HG03095 (cell line): ENCODE data around the gene CYP4V2.
"Not testable (repeated sequence)": the region's sequence is repeated elsewhere in the genome, so short reads cannot be mapped to it uniquely, and the experiment has no call there.

Experiments
- ATAC-seq: cut with Tn5 transposase; IDR thresholded peaks from one replicate; pipeline ENCODE4 v1.9.1; 2021; ENCODE audit warnings: moderate library complexity; ENCODE audit not compliant: unreplicated experiment

The CYP4V2 gene

DNA sequence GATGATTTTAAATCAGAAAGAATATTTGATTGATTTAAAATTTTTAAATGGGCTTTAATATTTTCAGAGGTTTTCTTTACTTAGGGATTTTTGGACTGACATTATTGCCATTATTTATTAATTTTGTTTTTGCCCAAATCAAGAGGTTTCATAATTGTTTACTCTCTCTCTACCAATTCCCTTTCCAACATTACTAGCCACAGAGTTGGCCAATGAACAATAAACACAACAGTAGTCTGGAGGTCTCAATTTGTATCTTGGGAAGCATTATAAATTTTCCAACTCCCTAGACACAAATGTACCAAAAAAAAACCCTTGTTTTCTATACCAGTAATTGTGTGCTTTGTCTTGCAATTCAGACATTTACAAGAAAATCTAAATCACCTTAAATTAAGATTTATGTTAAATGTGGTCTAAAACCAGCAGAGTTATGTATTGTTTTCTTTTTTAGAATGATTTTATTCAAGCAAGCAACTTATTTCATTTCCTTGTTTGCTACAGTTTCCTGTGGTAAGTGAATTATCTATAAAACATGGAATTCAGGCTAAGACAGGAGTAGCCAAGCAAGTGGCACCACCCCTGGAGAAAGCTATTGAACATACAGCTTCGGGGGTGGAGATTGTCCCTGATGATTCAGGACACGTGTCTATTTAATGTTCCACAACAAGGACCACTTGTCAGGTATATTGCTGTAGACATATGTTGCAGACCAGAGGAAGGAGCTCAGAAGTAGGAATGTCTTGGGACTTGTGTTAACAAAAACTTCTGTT is 36.6 kb downstream of the CYP4V2 start:
- ATAC-seq, result no peak

DNA sequence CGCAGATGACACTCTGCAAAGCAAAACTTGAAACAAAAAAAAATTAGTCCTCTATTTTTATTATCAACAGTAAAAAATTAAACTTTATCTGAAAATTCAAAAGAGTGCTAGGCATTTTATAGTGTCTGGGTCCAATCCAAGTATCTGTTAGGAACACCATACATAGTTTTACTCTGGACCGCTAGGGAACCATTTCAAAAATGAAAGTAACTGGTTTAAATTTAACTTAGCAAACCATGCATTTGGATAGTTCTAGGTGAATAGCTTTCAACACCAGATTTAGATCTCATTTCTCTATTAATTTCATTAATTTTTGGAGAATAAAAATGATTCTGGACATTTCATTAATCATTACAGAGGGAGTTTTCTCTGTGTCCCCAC is 37.1 kb downstream of the CYP4V2 start:
- ATAC-seq, result no peak

DNA sequence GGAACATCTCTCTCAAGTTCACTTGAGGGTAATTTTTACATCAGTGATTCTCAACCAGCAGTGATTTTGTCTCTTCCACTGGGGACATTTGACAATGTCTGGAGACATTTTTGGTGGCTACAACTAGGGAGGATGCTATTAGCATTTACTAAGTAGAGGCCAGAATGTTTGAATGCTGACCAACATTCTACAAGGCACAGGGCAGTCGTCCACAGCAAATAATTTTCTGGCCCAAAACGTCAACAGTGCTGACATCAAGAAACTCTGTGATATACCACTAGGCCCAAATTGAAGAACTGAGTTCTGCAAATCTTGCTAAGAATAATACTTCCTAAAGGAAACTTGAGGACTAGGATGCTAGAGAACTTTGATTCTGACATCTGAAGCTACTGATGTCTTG is 43.0 kb downstream of the CYP4V2 start:
- ATAC-seq, result no peak

DNA sequence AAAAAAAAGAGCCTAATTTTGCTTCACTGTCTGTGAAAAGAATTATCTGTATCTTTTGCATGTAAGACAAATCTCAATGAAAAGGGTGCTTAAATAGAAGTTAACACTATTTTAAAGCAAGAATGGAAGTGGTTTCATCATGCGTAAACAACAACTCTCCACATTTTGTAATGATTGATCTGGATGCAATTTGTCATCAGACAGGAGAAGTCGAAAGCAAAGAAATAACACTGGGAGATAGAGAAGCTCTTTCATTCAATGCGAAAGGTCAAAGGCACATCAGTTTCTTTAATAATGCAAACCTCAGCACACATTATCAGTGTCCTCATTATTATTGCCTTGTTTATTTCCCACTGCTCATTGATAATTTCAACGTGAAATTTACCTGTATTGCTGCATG is 44.8 kb downstream of the CYP4V2 start:
- ATAC-seq, result no peak

DNA sequence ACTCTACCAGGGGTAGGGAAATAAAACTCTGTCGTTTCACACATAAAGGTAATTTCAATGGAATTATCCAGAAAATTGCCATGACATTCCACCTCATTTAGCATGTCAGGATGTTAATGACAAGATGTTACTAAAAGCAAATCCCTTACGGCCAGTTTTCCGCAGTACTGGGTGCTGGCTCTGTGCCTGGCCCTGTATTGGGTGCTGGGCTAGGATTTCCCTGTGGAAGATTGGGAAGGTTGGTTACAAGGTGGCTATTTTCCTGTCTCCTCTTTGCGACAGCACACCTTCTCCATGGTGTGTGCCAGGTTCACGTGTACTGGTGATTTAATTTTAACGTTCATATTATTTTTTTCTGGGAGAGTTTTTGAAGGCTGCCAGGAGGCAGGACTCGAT is 49.1 kb downstream of the CYP4V2 start:
- ATAC-seq, result no peak

DNA sequence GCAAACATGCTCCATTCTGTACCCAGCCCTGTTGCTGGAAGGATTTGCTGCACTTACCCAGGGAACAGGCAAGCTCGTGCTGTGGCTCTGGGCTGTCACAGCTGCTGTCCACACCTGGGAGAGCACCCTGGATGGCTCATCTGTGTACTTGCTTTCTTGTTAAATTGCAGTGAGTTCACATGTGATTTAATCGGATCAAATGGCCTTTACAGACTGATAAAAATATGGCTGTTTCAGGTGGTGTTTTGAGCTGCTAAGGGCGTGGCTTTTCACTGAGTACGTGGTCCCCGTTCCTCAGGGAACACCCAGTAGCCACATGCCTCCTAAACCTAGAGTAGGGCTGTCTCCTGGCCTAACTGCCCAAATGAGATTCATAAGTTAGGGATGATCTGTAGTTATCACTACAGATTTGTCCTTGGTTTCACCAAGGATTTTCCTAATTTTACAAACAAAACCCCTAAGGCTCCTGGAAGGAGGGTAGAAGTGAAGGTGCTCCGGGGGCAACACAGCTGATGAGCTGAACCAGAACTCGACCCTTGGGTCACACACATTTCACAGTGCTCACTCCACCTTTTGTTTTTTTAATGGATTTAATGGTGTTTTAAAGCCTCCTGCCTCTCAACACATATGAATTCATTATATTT is 49.6 kb downstream of the CYP4V2 start:
- ATAC-seq, result no peak

DNA sequence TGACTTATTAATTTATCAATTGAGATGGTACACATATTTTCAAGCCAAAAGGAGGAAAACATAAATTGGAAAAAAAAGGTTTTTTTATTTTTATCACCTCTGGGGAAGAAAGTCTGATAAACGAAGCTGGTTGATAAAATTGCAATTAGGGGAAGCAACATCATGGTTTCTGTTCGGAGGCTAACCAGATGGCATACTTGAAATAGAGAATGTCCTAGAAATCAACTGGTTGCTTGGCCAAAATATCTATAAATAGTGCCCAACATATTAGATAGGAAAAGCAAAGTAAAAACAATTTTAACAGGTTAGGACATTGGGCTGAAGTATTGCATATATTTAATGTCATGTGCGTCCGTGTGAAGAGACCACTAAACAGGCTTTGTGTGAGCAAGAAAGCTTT is 50.2 kb downstream of the CYP4V2 start:
- no peak for ATAC-seq

DNA sequence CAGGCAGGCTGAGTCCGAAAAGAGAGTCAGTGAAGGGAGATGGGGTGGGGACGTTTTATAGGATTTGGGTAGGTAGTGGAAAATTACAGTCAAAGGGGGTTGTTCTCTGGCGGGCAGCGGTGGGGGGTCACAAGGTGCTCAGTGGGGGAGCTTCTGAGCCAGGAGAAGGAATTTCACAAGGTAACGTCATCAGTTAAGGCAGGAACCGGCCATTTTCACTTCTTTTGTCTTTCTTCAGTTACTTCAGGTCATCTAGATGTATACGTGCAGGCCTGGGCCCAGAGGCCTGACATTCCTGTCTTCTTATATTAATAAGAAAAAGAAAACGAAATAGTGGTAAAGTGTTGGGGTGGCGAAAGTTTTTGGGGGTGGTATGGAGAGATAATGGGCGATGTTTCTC is 50.7 kb downstream of the CYP4V2 start:
- ATAC-seq, result not testable (repeated sequence)

DNA sequence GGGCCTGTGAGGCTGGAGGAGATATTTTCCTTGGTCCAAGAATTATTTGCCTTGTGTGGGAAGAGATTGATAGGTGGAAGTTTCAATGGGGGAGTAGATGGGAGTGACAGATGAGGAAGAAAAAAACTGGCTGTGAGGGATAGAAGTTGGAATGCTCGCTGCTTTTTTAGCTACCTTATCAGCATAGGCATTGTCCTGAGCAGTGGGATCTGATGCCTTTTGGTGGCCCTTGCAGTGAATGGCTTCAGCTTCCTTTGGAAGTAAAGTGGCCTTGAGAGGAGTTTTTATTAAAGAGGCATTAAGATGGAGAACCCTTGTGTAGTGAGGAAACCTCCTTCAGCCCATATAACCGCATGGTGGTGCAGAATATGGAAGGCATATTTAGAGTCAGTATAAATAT is 52.0 kb downstream of the CYP4V2 start:
- no peak for ATAC-seq

DNA sequence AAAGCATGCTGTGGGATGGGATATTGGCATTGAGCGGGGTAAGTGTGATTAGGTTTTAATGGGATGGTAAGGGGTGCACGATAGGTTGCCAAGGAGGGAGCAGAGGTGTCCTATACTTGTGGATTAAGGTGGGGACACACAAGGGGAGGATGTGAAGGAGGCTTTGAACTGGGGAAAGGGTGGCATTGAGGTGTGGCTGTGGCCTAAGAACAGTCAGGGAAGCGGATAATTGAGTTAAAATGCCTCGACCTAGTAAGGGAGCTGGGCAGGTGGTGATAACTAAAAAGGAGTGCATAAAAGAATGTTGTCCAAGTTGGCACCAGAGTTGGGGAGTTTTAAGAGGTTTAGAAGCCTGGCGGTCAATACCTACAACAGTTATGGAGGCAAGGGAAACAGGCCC is 53.5 kb downstream of the CYP4V2 start:
- no peak for ATAC-seq

DNA sequence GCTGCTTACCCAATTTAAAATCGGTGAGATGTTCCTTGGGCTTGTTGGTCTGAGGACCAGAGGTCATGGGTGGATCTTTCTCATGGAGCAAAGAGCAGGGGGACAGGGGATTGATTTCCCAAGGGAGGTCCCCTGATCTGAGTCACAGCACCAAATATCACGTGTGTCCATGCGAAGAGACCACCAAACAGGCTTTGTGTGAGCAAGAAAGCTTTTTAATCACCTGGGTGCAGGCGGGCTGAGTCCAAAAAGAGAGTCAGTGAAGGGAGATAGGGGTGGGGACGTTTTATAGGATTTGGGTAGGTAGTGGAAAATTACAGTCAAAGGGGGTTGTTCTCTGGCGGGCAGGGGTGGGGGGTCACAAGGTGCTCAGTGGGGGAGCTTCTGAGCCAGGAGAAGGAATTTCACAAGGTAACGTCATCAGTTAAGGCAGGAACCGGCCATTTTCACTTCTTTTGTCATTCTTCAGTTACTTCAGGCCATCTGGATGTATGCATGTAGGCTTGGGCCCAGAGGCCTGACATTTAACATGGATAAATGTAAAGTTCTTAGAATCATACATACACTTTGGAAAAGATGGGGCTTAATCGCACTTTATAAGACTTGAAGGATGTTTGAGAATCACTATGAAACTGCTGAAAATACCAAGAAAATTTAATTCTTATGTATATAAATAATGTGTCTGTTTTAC is 55.8 kb downstream of the CYP4V2 start:
- not testable (repeated sequence) for ATAC-seq

DNA sequence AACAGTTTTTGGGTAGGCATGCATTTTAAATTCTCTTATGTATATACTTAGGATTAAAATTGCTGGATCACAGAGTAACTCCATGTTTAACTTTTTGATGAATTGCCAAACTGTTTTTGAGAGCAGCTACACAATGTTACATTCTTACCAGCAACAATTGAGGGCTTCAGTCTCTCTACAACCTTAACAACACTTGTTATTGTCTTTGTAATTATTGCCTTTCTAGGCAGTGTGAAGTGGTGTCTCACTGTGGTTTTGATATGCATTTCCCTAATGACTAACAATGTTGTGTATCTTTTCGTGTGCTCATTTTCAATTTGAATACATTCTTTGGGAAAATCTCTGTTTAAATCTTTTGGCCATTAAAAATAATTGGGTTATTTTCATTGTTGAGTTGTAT is 57.3 kb downstream of the CYP4V2 start:
- ATAC-seq, result no peak

DNA sequence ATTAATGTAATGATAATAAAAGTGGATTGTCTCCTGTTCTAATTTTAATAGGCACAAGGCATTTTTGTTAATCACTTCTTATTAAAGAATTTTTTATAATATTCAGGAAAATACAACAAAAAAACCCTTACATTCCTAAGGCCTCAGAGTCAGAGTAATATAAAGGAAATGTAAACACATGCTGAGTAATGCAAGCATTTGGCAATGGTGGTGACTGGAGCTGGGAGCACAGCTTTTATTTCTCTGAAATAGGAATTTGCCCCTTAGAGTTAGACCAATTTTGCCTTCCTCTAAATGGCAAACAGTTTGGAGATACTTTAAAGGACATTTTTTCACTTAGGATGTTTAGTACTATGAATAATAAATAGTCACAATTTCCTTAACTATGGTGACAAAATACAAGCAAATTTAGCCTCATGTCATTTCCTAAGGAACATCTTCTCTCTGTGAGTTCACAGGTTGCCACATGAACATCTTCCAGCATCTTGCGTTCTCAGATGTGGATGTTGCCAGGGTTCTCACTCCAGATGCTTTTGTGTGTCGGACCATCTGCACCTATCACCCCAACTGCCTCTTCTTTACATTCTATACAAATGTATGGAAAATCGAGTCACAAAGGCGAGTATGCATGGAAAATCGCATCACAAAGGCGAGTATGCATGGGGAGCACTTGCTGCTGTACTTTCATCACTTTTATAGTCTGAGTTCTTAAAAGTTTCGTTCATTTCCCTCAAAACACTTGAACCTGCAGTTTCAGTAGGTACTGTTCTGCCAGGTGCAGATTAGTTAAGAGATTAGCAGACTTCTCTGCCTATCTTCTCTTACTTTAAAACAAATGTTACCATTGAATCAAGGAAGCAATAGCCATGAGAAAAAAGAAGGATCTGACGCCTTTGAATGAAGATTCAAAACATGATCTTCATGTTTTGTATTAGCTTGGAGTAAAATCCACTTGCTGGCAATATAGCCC is 58.7 kb downstream of the CYP4V2 start:
- ATAC-seq, result no peak

DNA sequence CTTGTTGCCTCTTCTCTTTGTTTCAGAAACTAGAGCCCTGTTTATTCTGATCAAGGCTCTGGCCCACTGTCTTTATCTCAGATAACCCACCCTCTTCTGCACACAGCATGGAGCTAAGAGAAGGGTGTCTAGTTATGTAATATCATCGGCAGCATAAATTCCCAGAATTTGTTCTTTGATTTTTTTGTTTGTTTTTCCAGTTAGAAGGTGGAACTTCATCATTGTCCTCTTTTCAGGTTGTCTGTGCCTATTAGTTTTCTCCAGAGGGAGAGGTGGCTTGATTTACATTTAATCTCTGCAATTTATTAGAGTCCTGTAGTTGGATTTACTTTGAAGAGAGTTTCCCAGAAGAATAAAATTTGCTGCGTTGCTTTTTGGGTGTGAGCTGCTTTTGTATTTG is 59.4 kb downstream of the CYP4V2 start:
- no peak for ATAC-seq

DNA sequence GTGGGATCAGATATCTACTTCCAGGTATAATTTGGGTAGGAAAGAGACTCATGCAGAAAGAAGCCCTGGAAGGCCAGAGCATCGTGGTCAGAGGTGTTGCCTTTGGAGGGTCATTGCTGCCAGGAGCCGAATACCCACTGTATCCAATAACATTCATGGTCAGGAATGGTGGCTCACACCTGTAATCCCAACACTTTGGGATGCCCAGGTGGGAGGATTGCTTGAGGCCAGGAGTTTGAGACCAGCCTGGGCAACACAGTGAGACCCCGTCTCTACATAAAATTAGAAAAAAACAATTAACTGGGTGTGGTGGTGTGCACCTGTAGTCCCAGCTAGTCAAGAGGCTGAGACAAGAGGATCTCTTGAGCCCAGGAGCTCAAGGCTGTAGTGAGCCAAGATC is 63.8 kb downstream of the CYP4V2 start:
- no peak for ATAC-seq

DNA sequence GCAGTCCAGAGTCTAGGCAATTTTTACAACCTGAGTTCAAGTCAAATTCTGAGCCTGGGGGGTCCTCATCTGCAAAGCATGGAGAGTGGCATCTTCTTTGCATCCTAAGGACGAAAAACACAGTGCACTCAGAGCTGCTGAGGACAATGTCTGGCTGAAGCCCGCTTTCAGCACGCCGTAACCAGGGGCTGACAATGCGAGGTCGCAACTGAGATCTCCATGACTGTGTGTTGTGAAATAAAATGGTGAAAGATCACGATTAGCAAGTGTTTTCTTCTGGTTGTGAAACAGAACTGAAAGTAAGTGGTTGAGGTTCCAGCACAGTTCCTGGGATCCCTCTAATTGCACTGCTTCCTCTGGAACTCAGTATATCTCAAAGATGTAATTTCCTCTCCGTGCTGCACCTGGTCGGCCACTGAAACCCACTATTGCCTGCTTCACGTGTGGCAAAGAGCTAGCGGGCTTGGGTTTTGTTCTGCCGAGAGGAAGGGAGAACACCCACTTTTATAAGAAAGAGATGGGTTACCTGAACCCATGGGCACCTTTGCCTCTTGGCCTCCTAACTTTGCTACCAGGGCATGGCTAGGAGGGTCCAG is 66.9 kb downstream of the CYP4V2 start:
- ATAC-seq, result no peak

DNA sequence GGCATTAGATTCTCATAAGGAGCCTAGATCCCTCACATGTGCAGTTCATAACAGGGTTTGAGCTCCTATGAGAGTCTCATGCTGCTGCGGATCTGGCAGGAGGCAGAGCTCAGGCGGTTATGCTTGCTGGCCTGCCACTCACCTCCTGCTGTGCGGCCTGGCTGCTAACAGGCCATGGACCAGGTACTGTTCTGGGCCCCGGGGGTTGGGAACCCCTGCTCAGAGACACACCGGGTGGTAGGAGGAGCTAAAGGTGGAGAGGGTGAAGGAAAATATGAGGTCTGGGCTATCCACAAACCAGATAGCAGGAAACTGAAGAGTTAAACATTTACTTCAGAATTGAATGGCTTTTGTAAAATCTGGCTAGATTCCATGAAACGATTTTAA is 68.7 kb downstream of the CYP4V2 start:
- no peak for ATAC-seq
